22Rv1 (cell line): Measurements from ENCODE around the gene BSG.

Experiments
- ZFX ChIP-seq: fragments of 450-650 bp; IDR thresholded peaks from 2 replicates; pipeline ENCODE4 v1.6.1; 2017; ENCODE audit warnings: antibody characterized with exemption, borderline replicate concordance
- TF ChIP-seq, protein P1 (sequence below): fragments of 450-650 bp; IDR thresholded peaks from 2 replicates; pipeline ENCODE4 v1.5.1; 2017; ENCODE audit warnings: mild to moderate bottlenecking

DNA sequence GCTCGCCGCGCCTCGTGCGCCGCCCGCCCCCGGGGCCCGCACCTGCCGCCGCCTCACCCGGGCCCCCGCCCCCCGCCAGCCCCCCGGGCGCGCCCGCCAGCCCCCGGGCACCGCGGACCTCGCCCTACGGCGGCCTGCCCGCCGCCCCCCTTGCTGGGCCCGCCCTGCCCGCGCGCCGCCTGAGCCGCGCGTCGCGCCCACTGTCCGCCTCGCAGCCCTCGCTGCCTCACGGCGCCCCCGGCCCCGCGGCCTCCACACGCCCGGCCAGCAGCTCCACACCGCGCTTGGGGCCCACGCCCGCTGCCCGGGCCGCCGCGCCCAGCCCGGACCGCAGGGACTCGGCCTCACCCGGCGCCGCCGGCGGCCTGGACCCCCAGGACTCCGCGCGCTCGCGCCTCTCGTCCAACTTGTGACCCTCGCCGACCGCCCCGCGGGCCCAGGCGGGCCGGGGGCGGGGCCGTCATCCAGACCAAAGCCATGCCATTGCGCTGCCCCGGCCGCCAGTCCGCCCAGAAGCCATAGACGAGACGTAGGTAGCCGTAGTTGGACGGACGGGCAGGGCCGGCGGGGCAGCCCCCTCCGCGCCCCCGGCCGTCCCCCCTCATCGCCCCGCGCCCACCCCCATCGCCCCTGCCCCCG is 43.8 kb downstream of the BSG start:
- TF ChIP-seq, protein P1, sequence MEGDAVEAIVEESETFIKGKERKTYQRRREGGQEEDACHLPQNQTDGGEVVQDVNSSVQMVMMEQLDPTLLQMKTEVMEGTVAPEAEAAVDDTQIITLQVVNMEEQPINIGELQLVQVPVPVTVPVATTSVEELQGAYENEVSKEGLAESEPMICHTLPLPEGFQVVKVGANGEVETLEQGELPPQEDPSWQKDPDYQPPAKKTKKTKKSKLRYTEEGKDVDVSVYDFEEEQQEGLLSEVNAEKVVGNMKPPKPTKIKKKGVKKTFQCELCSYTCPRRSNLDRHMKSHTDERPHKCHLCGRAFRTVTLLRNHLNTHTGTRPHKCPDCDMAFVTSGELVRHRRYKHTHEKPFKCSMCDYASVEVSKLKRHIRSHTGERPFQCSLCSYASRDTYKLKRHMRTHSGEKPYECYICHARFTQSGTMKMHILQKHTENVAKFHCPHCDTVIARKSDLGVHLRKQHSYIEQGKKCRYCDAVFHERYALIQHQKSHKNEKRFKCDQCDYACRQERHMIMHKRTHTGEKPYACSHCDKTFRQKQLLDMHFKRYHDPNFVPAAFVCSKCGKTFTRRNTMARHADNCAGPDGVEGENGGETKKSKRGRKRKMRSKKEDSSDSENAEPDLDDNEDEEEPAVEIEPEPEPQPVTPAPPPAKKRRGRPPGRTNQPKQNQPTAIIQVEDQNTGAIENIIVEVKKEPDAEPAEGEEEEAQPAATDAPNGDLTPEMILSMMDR = no peak
- TF ChIP-seq ZFX = no peak
